DMS153 treated with DMSO at 0.1 percent for 48 hours (cell line): ENCODE measurements around the gene MIGA2.

Experiments
- DNase-seq: peaks from one replicate; lab custom pipeline; 2025; ENCODE audit not compliant: unreplicated experiment; lab: John Stamatoyannopoulos, UW

MIGA2 gene

GRCh38 chr9:129113645-129114304 lies 77.3 kb downstream of the MIGA2 start:
- no peak for DNase-seq

GRCh38 chr9:129118799-129119198 lies 82.4 kb downstream of the MIGA2 start:
- DNase-seq = no peak

GRCh38 chr9:129121483-129121882 lies 85.1 kb downstream of the MIGA2 start:
- DNase-seq = no peak
